Measurements from ENCODE around the gene P2RX7. TPM values are rescaled to one million over a fixed set of nuclear protein-coding genes. Genes with fewer than 3 reads are reported as not detected.
"Not testable (repeated sequence)": the region's sequence is repeated elsewhere in the genome, so short reads cannot be mapped to it uniquely, and the experiment has no call there.

P2RX7 gene
- total RNA-seq, 4 donors from 2014 or later, result 0.35 to 0.46 (median 0.41) TPM; not detected in 1

GRCh38 chr12:121156365-121156764 is 23.7 kb downstream of the P2RX7 start:
- no peak for ATAC-seq
- Histone ChIP-seq H3K27me3 (no peaks in the 10 kb centered on the region), H3K4me3 (no peak overlapping the region), H3K4me1 (no peaks in the 10 kb centered on the region), H3K9me3 (no peaks in the 10 kb centered on the region), H3K36me3 (no peaks in the 10 kb centered on the region), H3K27ac (no peak overlapping the region)
- intact Hi-C loops (cut with DNase I; ENCODE audit: low total_unique reads) (no loop called here), in situ Hi-C loops (cut with MboI; ENCODE audit: low sequenced_read_pairs in 4 of 4) (no loop called here)
- DNase-seq, result no peak
- no peak for TF ChIP-seq POLR2A (IDR thresholded peaks at IDR 0.05)
- TF ChIP-seq CTCF (IDR thresholded peaks at IDR 0.05 in 4 of 5, conservative IDR thresholded peaks at IDR 0.05 in 1 of 5), result no peak

GRCh38 chr12:121158085-121158484 is 25.4 kb downstream of the P2RX7 start:
- Histone ChIP-seq H3K27me3 (no peaks in the 10 kb centered on the region), H3K36me3 (no peaks in the 10 kb centered on the region), H3K27ac (no peak overlapping the region), H3K9me3 (no peaks in the 10 kb centered on the region), H3K4me1 (no peaks in the 10 kb centered on the region), H3K4me3 (no peak overlapping the region)
- no peak for ATAC-seq
- in situ Hi-C loops (cut with MboI; ENCODE audit: low sequenced_read_pairs in 4 of 4) (no loop called here), intact Hi-C loops (cut with DNase I; ENCODE audit: low total_unique reads) (no loop called here)
- no peak for DNase-seq
- TF ChIP-seq CTCF (IDR thresholded peaks at IDR 0.05 in 4 of 5, conservative IDR thresholded peaks at IDR 0.05 in 1 of 5) (no peak), POLR2A (IDR thresholded peaks at IDR 0.05) (no peak)

- intact Hi-C loops (cut with DNase I; ENCODE audit: low total_unique reads); H3K4me1 ChIP-seq; H3K27me3 ChIP-seq; DNase-seq; H3K9me3 ChIP-seq; H3K27ac ChIP-seq; in situ Hi-C loops (cut with MboI; ENCODE audit: low sequenced_read_pairs in 4 of 4); H3K4me3 ChIP-seq; ATAC-seq; H3K36me3 ChIP-seq: not testable (repeated sequence)
These were observed 26.2 kb downstream of the P2RX7 start for GRCh38 chr12:121158728-121159351.

GRCh38 chr12:121159467-121160307 is 27.0 kb downstream of the P2RX7 start:
- H3K4me1 ChIP-seq, result no peaks in the 10 kb centered on the region
- DNase-seq, result no peak
- in situ Hi-C loops (cut with MboI; ENCODE audit: low sequenced_read_pairs in 4 of 4), result no loop called here
- TF ChIP-seq POLR2A (IDR thresholded peaks at IDR 0.05) (no peak), CTCF (IDR thresholded peaks at IDR 0.05 in 4 of 5, conservative IDR thresholded peaks at IDR 0.05 in 1 of 5) (no peak)
- no peaks in the 10 kb centered on the region for H3K36me3 ChIP-seq
- H3K27ac ChIP-seq, result no peak overlapping the region
- no peaks in the 10 kb centered on the region for H3K9me3 ChIP-seq
- no peak for ATAC-seq
- H3K27me3 ChIP-seq, result no peaks in the 10 kb centered on the region
- no peak overlapping the region for H3K4me3 ChIP-seq
- intact Hi-C loops (cut with DNase I; ENCODE audit: low total_unique reads), result no loop called here

GRCh38 chr12:121162384-121162783 is 29.7 kb downstream of the P2RX7 start:
- in situ Hi-C loops (cut with MboI; ENCODE audit: low sequenced_read_pairs in 4 of 4), result no loop called here
- no peaks in the 10 kb centered on the region for H3K36me3 ChIP-seq

More at GRCh38 chr12:121162384-121162783, 29.7 kb downstream of the P2RX7 start:
- ATAC-seq (no peak), DNase-seq (no peak)
- H3K9me3 ChIP-seq, result no peaks in the 10 kb centered on the region
- no peak for TF ChIP-seq POLR2A (IDR thresholded peaks at IDR 0.05)
- no peak for TF ChIP-seq CTCF (IDR thresholded peaks at IDR 0.05 in 4 of 5, conservative IDR thresholded peaks at IDR 0.05 in 1 of 5)
- H3K27me3 ChIP-seq, result no peaks in the 10 kb centered on the region
- no peaks in the 10 kb centered on the region for H3K4me1 ChIP-seq
- no peak overlapping the region for H3K4me3 ChIP-seq
- H3K27ac ChIP-seq, result no peak overlapping the region
- intact Hi-C loops (cut with DNase I; ENCODE audit: low total_unique reads), result no loop called here

Data from gastrocnemius medialis (tissue), 4 donors.